ENCODE results near the gene CDS2. TPM values are rescaled to one million over a fixed set of nuclear protein-coding genes. Genes with fewer than 3 reads are reported as not detected.

Gene CDS2
- total and polyA plus RNA-seq, 10 of the 15 experiments (the other 5 are each of a cell fraction or from before 2014, with no cell fraction given): 11.5 to 94.7 (median 23.1) TPM

DNA sequence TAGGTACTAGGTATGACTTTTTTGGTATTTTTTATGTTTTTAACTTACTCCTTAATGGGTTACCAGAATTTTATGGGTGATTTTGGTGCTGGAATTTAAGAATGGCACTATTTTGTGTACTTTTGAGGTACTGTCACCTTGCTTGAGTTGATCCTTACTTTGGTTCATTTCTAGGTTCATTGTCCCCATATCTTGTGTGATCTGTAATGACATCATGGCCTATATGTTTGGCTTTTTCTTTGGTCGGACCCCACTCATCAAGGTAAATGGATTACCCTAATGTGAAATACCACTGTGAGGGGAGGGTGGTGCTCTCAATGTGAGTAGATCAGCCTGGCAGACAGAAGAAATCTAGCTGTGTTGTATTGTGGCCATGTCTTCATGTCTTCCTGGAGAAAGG is 57.9 kb downstream of the CDS2 start:
- no peak overlapping the region for H3K9ac ChIP-seq (ENCODE audit: control insufficient read depth, insufficient read depth, low read length)
- no peak overlapping the region for H3K27ac ChIP-seq (ENCODE audit: control insufficient read depth, insufficient read depth)
- no peak overlapping the region for H2AFZ ChIP-seq (ENCODE audit: control insufficient read depth, low read depth, low read length)
- no peak overlapping the region for H3K4me2 ChIP-seq (ENCODE audit: control insufficient read depth, insufficient read depth)
- in situ Hi-C loops (cut with MboI): loop anchor here (5.0 kb wide), 1 partner anchor 62 kb away; no protein-coding TSS in a partner anchor
- SMC1A ChIA-PET (ENCODE audit: uncharacterized antibody, unreplicated experiment): interaction anchor here (1.2 to 2.9 kb wide), 3 partner anchors 9 to 58 kb away, joined by 3 to 14 read pairs (median 5); partner anchors contain the start of gene CDS2
- H3K4me3 ChIP-seq: no peak overlapping the region
- H3K27me3 ChIP-seq (replicated peaks in 1 of 2; ENCODE audit: control insufficient read depth in 2 of 2, insufficient read depth in 2 of 2, low read length in 1 of 2): no peaks in the 10 kb centered on the region
- intact Hi-C loops (cut with micrococcal nuclease; ENCODE audit: unreplicated experiment): no loop called here
- POLR2A ChIA-PET: no interaction called here
- RAD21 ChIA-PET (ENCODE audit: unreplicated experiment): interaction anchor here (1.3 to 3.9 kb wide), 2 partner anchors 58 kb away, joined by 4 to 25 read pairs; partner anchors contain the start of gene CDS2
- H3K9me3 ChIP-seq (replicated peaks; ENCODE audit: control insufficient read depth, insufficient read depth, low read length): no peaks in the 10 kb centered on the region
- TF ChIP-seq SMAD1 (IDR thresholded peaks at IDR 0.05; ENCODE audit: low read depth, partially characterized antibody) (no peak), HDGF (IDR thresholded peaks at IDR 0.05) (no peak), GABPA (IDR thresholded peaks at IDR 0.05; ENCODE audit: low read depth) (no peak), ATF7 (IDR thresholded peaks at IDR 0.05; ENCODE audit: low read depth) (no peak), RFX5 (IDR thresholded peaks at IDR 0.05; ENCODE audit: low read depth, low read length) (no peak), NFIC (IDR thresholded peaks at IDR 0.05; ENCODE audit: low read depth, low read length) (no peak)
- no peaks in the 10 kb centered on the region for H3K4me1 ChIP-seq (ENCODE audit: control insufficient read depth, insufficient read depth, low read length)
- H3K36me3 ChIP-seq (ENCODE audit: control insufficient read depth in 2 of 2, insufficient read depth in 2 of 2, low read length in 1 of 2): peaks cover 11 to 22% of the 10 kb centered on the region in 2 experiments
- CTCF ChIA-PET: interaction anchor here (1.7 to 2.7 kb wide), 2 partner anchors 21 to 58 kb away, joined by 9 to 17 read pairs; partner anchors contain the start of gene CDS2
- 100% methylated on average over 1 of the region's 1 CpG for WGBS (ENCODE audit: insufficient coverage, insufficient replicate concordance, low lambda C conversion rate, missing lambda C conversion rate)
- no peaks in the 10 kb centered on the region for H3K79me2 ChIP-seq (ENCODE audit: control insufficient read depth, insufficient read depth, low read length)
- H4K20me1 ChIP-seq (ENCODE audit: control insufficient read depth, insufficient read depth): no peaks in the 10 kb centered on the region
- DNase-seq (ENCODE audit: low read depth, low spot score): no peak
- FAIRE-seq: no peak
- no TSS peak for BruUV-seq (replicated peaks)
- no peak for ATAC-seq

- Histone ChIP-seq H3K36me3 (ENCODE audit: control insufficient read depth in 2 of 2, insufficient read depth in 2 of 2, low read length in 1 of 2) (peaks cover 12 to 22% of the 10 kb centered on the region in 2 experiments), H4K20me1 (ENCODE audit: control insufficient read depth, insufficient read depth) (no peaks in the 10 kb centered on the region), H3K9me3 (replicated peaks; ENCODE audit: control insufficient read depth, insufficient read depth, low read length) (no peaks in the 10 kb centered on the region), H3K79me2 (ENCODE audit: control insufficient read depth, insufficient read depth, low read length) (no peaks in the 10 kb centered on the region), H2AFZ (ENCODE audit: control insufficient read depth, low read depth, low read length) (no peak overlapping the region), H3K4me2 (ENCODE audit: control insufficient read depth, insufficient read depth) (no peak overlapping the region), H3K4me3 (no peak overlapping the region), H3K9ac (ENCODE audit: control insufficient read depth, insufficient read depth, low read length) (no peak overlapping the region), H3K27me3 (replicated peaks in 1 of 2; ENCODE audit: control insufficient read depth in 2 of 2, insufficient read depth in 2 of 2, low read length in 1 of 2) (no peaks in the 10 kb centered on the region), H3K27ac (ENCODE audit: control insufficient read depth, insufficient read depth) (no peak overlapping the region), H3K4me1 (ENCODE audit: control insufficient read depth, insufficient read depth, low read length) (peaks cover 17% of the 10 kb centered on the region)
- FAIRE-seq: no peak
- RAD21 ChIA-PET (ENCODE audit: unreplicated experiment): interaction anchor here (3.9 kb wide), 1 partner anchor 60 kb away, joined by 25 read pairs; the partner anchor contains the start of gene CDS2
- DNase-seq (ENCODE audit: low read depth, low spot score): no peak
- intact Hi-C loops (cut with micrococcal nuclease; ENCODE audit: unreplicated experiment) (no loop called here), in situ Hi-C loops (cut with MboI) (loop anchor here (5.0 kb wide), 1 partner anchor 65 kb away; no protein-coding TSS in a partner anchor)
- no TSS peak for BruUV-seq (replicated peaks)
- WGBS (ENCODE audit: insufficient coverage, insufficient replicate concordance, low lambda C conversion rate, missing lambda C conversion rate): 98% methylated on average over 3 of the region's 3 CpGs
- ATAC-seq: no peak
- SMC1A ChIA-PET (ENCODE audit: uncharacterized antibody, unreplicated experiment): interaction anchor here (1.3 to 11.1 kb wide), 4 partner anchors 12 to 60 kb away, joined by 3 to 229 read pairs (median 3); partner anchors contain the start of gene CDS2
- CTCF ChIA-PET: interaction anchor here (0.7 to 4.0 kb wide), 5 partner anchors 21 to 60 kb away, joined by 3 to 45 read pairs (median 3); partner anchors contain the start of gene CDS2
- POLR2A ChIA-PET: interaction anchor here (1.1 kb wide), 1 partner anchor 56 kb away, joined by 5 read pairs; no protein-coding TSS in a partner anchor
- TF ChIP-seq FOS (IDR thresholded peaks at IDR 0.05; ENCODE audit: borderline replicate concordance, extremely low read depth, insufficient read length) (no peak), SMC3 (IDR thresholded peaks at IDR 0.05; ENCODE audit: borderline replicate concordance, low read length) (no peak), HDGF (IDR thresholded peaks at IDR 0.05) (no peak), BHLHE40 (IDR thresholded peaks at IDR 0.05; ENCODE audit: borderline replicate concordance in 1 of 2, low read depth in 2 of 2, low read length in 1 of 2) (no peak), MTA3 (IDR thresholded peaks at IDR 0.05; ENCODE audit: borderline replicate concordance, low read length) (no peak), TBL1XR1 (IDR thresholded peaks at IDR 0.05; ENCODE audit: low read depth, low read length) (no peak), ZZZ3 (IDR thresholded peaks at IDR 0.05; ENCODE audit: control insufficient read depth, insufficient read length, low read depth) (no peak), PKNOX1 (IDR thresholded peaks at IDR 0.05) (no peak), MTA2 (IDR thresholded peaks at IDR 0.05; ENCODE audit: low read depth) (no peak), CBX5 (IDR thresholded peaks at IDR 0.05; ENCODE audit: low read depth) (no peak), IKZF1 (conservative IDR thresholded peaks at IDR 0.05) (no peak), NFXL1 (IDR thresholded peaks at IDR 0.05; ENCODE audit: borderline replicate concordance) (no peak), RAD21 (IDR thresholded peaks at IDR 0.05; ENCODE audit: insufficient read depth, low read depth, low read length) (no peak)
Observed at GRCh38 chr20:5187122-5187521, 60.3 kb downstream of the CDS2 start.

Data from GM12878 (cell line).